HL-60 (cell line): Measurements from ENCODE around the gene PAMR1.
"Not testable (repeated sequence)": the region's sequence is repeated elsewhere in the genome, so short reads cannot be mapped to it uniquely, and the experiment has no call there.

Experiments
- DNase-seq, 2 experiments: peaks; one replicate each; pipeline ENCODE4 v3.0.0-alpha.2; 2010 to 2020; ENCODE audit warnings: low read depth in 1 of 2, low spot score in 1 of 2
- H3K27ac ChIP-seq: fragments of 250-450 bp; sonication (Bioruptor Pico); replicated peaks from 2 replicates; pipeline ENCODE4 v1.5.1; 2020; ENCODE audit warnings: mild to moderate bottlenecking, moderate library complexity
- H3K27me3 ChIP-seq: fragments of 250-450 bp; sonication (Bioruptor Pico); 2 replicates; pipeline ENCODE4 v1.5.1; 2021; ENCODE audit warnings: mild to moderate bottlenecking, moderate library complexity; ENCODE audit not compliant: insufficient read depth, poor library complexity, severe bottlenecking
- H3K4me3 ChIP-seq: replicated peaks from 2 replicates; pipeline ENCODE4 v1.5.1; 2011; ENCODE audit warnings: mild to moderate bottlenecking, control low read depth, low read length; ENCODE audit not compliant: insufficient read depth
- GABPA ChIP-seq: IDR thresholded peaks from 2 replicates; pipeline ENCODE4 v1.6.1; 2012; ENCODE audit warnings: low read depth
- POLR2AphosphoS5 ChIP-seq: IDR thresholded peaks from 2 replicates; pipeline ENCODE4 v1.6.1; 2012; ENCODE audit warnings: low read depth
- SPI1 ChIP-seq: IDR thresholded peaks from 2 replicates; pipeline ENCODE4 v1.6.1; 2012; ENCODE audit warnings: low read depth, mild to moderate bottlenecking, borderline replicate concordance
- TF ChIP-seq, protein P1 (sequence below): IDR thresholded peaks from one replicate; pipeline ENCODE4 v1.5.1; 2011; ENCODE audit warnings: low read length, control low read depth, inconsistent platforms; ENCODE audit not compliant: insufficient read depth
- TF ChIP-seq, protein P2 (sequence below): IDR thresholded peaks from 2 replicates; pipeline ENCODE4 v1.6.1; 2012; ENCODE audit warnings: low read depth; ENCODE audit not compliant: insufficient replicate concordance

Gene PAMR1

DNA sequence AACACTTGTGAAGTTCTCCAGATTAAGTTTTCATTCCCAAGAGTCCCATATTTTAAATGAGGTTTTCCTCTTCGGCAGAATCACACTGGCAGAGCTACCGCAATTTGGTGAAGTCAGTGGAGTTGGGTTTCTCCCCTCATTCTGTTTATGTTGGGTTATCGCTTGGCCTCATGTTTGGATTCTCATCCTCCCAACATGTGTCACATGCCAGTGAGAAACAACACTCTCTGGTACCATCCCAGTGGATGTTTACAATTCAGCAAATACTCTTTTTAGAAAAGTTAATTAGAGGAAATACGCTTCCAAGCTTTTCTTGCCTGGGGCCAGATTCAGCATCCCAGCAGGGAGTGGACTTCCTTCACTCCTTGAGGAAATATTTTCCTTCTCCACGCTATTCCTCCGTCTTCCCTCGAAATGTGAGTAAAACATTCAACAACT lies 2.1 kb downstream of the PAMR1 start:
- no peak overlapping the region for H3K27ac ChIP-seq
- TF ChIP-seq SPI1 (no peak), POLR2AphosphoS5 (no peak)
- TF ChIP-seq, protein P1, sequence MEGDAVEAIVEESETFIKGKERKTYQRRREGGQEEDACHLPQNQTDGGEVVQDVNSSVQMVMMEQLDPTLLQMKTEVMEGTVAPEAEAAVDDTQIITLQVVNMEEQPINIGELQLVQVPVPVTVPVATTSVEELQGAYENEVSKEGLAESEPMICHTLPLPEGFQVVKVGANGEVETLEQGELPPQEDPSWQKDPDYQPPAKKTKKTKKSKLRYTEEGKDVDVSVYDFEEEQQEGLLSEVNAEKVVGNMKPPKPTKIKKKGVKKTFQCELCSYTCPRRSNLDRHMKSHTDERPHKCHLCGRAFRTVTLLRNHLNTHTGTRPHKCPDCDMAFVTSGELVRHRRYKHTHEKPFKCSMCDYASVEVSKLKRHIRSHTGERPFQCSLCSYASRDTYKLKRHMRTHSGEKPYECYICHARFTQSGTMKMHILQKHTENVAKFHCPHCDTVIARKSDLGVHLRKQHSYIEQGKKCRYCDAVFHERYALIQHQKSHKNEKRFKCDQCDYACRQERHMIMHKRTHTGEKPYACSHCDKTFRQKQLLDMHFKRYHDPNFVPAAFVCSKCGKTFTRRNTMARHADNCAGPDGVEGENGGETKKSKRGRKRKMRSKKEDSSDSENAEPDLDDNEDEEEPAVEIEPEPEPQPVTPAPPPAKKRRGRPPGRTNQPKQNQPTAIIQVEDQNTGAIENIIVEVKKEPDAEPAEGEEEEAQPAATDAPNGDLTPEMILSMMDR, result no peak
- no peak for DNase-seq
- H3K4me3 ChIP-seq, result no peak overlapping the region
- H3K27me3 ChIP-seq, result peaks cover 41% of the 10 kb centered on the region

DNA sequence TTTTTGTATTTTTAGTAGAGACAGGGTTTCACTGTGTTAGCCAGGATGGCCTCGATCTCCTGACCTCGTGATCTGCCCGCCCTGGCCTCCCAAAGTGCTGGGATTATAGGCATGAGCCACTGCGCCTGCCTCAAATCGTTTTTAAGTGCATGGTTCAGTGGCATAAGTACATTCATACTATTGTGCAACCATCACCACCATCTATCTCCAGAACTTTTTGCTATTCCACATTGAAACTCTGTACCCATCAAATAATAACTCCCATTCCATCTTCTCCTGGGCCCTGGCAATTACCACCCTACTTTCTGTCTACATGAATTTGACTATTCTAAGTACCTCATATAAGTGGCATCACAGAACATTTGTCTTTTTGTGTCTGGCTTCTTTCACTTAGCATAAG lies 3.3 kb downstream of the PAMR1 start:
- not testable (repeated sequence) for H3K4me3 ChIP-seq, DNase-seq, H3K27ac ChIP-seq
- peaks cover 41% of the 10 kb centered on the region for H3K27me3 ChIP-seq

DNA sequence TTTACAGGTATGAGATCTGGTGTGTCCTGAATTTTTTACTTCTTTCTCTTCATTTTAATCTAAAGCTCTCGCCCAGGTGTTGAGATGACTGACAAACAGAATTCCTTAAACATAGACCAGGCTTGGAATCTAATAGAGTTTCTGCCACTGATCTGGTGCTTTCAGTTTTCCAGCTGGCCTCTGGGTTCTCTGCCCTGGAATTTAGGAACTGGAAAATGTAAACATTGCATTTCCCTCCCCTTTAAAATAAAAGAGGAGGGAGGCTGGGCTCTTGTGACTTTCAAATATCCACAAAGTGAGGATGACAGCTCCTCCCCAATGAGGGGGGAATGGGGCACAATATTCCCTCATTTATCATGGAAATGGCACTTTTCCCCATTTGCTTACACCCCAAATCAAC lies 5.0 kb downstream of the PAMR1 start:
- peaks cover 29% of the 10 kb centered on the region for H3K27me3 ChIP-seq
- no peak for DNase-seq

DNA sequence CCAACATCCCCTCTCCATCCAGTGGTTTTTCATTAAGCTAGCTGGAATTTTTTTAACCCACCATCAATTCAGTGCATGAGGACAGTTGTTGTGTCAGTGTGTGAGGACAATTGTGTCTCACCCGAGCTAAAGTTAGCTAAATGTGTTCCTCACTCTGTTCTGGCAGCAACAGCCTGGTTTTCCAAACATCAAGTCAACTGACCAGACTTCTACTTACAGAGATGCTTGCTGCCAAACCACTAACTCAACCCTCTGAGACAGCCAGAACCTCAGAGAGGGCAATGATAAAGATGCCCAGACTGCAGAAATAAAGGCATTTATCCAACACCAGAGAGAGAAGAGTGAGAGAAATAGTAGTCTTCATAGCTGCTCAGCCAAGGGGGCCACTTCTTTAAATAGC lies 6.7 kb downstream of the PAMR1 start:
- no peak overlapping the region for H3K27ac ChIP-seq
- peaks cover 19% of the 10 kb centered on the region for H3K27me3 ChIP-seq
- TF ChIP-seq, protein P2, sequence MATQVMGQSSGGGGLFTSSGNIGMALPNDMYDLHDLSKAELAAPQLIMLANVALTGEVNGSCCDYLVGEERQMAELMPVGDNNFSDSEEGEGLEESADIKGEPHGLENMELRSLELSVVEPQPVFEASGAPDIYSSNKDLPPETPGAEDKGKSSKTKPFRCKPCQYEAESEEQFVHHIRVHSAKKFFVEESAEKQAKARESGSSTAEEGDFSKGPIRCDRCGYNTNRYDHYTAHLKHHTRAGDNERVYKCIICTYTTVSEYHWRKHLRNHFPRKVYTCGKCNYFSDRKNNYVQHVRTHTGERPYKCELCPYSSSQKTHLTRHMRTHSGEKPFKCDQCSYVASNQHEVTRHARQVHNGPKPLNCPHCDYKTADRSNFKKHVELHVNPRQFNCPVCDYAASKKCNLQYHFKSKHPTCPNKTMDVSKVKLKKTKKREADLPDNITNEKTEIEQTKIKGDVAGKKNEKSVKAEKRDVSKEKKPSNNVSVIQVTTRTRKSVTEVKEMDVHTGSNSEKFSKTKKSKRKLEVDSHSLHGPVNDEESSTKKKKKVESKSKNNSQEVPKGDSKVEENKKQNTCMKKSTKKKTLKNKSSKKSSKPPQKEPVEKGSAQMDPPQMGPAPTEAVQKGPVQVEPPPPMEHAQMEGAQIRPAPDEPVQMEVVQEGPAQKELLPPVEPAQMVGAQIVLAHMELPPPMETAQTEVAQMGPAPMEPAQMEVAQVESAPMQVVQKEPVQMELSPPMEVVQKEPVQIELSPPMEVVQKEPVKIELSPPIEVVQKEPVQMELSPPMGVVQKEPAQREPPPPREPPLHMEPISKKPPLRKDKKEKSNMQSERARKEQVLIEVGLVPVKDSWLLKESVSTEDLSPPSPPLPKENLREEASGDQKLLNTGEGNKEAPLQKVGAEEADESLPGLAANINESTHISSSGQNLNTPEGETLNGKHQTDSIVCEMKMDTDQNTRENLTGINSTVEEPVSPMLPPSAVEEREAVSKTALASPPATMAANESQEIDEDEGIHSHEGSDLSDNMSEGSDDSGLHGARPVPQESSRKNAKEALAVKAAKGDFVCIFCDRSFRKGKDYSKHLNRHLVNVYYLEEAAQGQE, result no peak
- TF ChIP-seq GABPA (no peak), SPI1 (no peak), POLR2AphosphoS5 (no peak)
- TF ChIP-seq, protein P1, result no peak
- no peak for DNase-seq
- no peak overlapping the region for H3K4me3 ChIP-seq

More for the DNA sequence above, 5.0 kb downstream of the PAMR1 start:
- TF ChIP-seq, protein P1, result no peak
- Histone ChIP-seq H3K27ac (no peak overlapping the region), H3K4me3 (no peak overlapping the region)

DNA sequence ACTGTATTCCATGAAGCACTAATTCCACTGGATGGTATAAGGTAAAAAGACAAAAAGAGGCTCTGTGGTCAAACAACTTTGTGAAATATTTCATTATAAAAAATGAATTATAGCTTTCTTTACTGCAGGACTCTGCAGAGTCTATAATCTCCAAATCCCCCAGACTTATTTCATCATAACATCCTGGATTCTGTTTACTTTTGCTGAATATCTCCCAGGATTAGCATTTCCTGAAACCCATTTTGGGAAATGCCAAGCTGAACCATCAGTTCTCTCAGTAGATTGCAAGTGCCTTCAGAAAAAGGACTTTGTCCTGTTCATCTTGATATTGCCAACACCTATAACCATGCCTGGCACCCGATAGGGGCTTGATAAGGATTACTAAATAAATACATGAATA lies 7.9 kb downstream of the PAMR1 start:
- DNase-seq, result no peak
- TF ChIP-seq, protein P1, result no peak
- TF ChIP-seq POLR2AphosphoS5 (no peak), GABPA (no peak), SPI1 (no peak)
- TF ChIP-seq, protein P2, result no peak
- Histone ChIP-seq H3K27me3 (peaks cover 7% of the 10 kb centered on the region), H3K27ac (no peak overlapping the region), H3K4me3 (no peak overlapping the region)
